Naive thymus-derived CD4-positive, alpha-beta T cell (primary cell): Measurements from ENCODE around the gene DGUOK. TPM values are rescaled to one million over a fixed set of nuclear protein-coding genes. Genes with fewer than 3 reads are reported as not detected.
A peak's percentile ranks its signal among the peaks of the same experiment; 100 is the strongest.

Experiments
- ATAC-seq: fragments of 150-1000 bp; cut with Tn5 transposase; 2 replicates; pipeline ENCODE4 v1.10.0; 2021; ENCODE audit warnings: mild to moderate bottlenecking, moderate library complexity
- CTCF ChIA-PET: fragments of 350-600 bp; sonication (Branson Sonifier 250); formaldehyde crosslinking; loops from one replicate; lab custom pipeline; 2021; ENCODE audit warnings: antibody characterized with exemption; lab: Charles Lee
- POLR2A ChIA-PET: fragments of 350-600 bp; sonication (Branson Sonifier 250); formaldehyde crosslinking; loops from one replicate; lab custom pipeline; 2021; ENCODE audit warnings: antibody characterized with exemption, inconsistent platforms; lab: Charles Lee
- DNase-seq, 9 donors: peaks; one replicate each; pipeline versions ENCODE4 v3.0.0 to v3.0.0-alpha.2; 2020 to 2022; ENCODE audit warnings: mixed read lengths in 1 of 9
- H3K27ac ChIP-seq: one replicate; pipeline ENCODE4 v1.7.0; 2013; ENCODE audit warnings: mild to moderate bottlenecking, low read depth, low read length, moderate library complexity
- H3K27me3 ChIP-seq, 2 donors: one replicate each; pipeline ENCODE4 v1.7.0; 2013; ENCODE audit warnings: low read length in 2 of 2, mild to moderate bottlenecking in 2 of 2, moderate library complexity in 2 of 2; ENCODE audit not compliant: control insufficient read depth in 2 of 2, insufficient read depth in 2 of 2
- H3K36me3 ChIP-seq, 3 experiments: 1 replicate in 2 of 3; 2 replicates in 1 of 3; pipeline ENCODE4 v1.7.0; 2013; ENCODE audit warnings: low read length in 3 of 3, mild to moderate bottlenecking in 3 of 3, moderate library complexity in 1 of 3; ENCODE audit not compliant: insufficient read depth in 3 of 3, control insufficient read depth in 2 of 3
- H3K4me1 ChIP-seq, 2 donors: one replicate each; pipeline ENCODE4 v1.7.0; 2013; ENCODE audit warnings: low read length in 2 of 2, mild to moderate bottlenecking in 2 of 2, moderate library complexity in 1 of 2; ENCODE audit not compliant: control insufficient read depth in 2 of 2, insufficient read depth in 2 of 2
- H3K4me3 ChIP-seq: 2 replicates; pipeline ENCODE4 v1.7.0; 2013; ENCODE audit warnings: mild to moderate bottlenecking, low read length
- H3K9me3 ChIP-seq, 3 experiments: 1 replicate in 2 of 3; 2 replicates in 1 of 3; pipeline ENCODE4 v1.7.0; 2013; ENCODE audit warnings: low read length in 3 of 3; ENCODE audit not compliant: control insufficient read depth in 2 of 3
- H3K27ac Mint-ChIP-seq, 9 donors: one replicate each; pipeline ENCODE4 v1.8.0; 2020 to 2022; ENCODE audit warnings: mixed read lengths in 9 of 9, mild to moderate bottlenecking in 8 of 9, moderate library complexity in 5 of 9, inconsistent platforms in 2 of 9
- H3K27me3 Mint-ChIP-seq, 5 donors: one replicate each; pipeline ENCODE4 v1.8.0; 2021 to 2022; ENCODE audit warnings: mixed read lengths in 5 of 5, mild to moderate bottlenecking in 1 of 5
- H3K36me3 Mint-ChIP-seq, 5 donors: one replicate each; pipeline ENCODE4 v1.8.0; 2020 to 2022; ENCODE audit warnings: mixed read lengths in 5 of 5, mild to moderate bottlenecking in 3 of 5, inconsistent platforms in 1 of 5
- H3K4me1 Mint-ChIP-seq, 7 donors: one replicate each; pipeline ENCODE4 v1.8.0; 2020 to 2022; ENCODE audit warnings: mixed read lengths in 7 of 7, mild to moderate bottlenecking in 3 of 7, inconsistent platforms in 1 of 7
- H3K4me3 Mint-ChIP-seq, 10 donors: one replicate each; pipeline ENCODE4 v1.8.0; 2020 to 2022; ENCODE audit warnings: mild to moderate bottlenecking in 10 of 10, mixed read lengths in 10 of 10, moderate library complexity in 6 of 10, inconsistent platforms in 2 of 10
- H3K9me3 Mint-ChIP-seq, 11 donors: one replicate each; pipeline ENCODE4 v1.8.0; 2020 to 2022; ENCODE audit warnings: mixed read lengths in 11 of 11, mild to moderate bottlenecking in 4 of 11, inconsistent platforms in 1 of 11, moderate library complexity in 1 of 11
- intact Hi-C, 2 donors: fragments of 100-400 bp; cut with micrococcal nuclease; formaldehyde crosslinking; loops; one replicate each; pipeline ENCODE4 v1.15.1; 2023
- polyA plus RNA-seq, 2 donors: library from polyadenylated mRNA; unstranded; fragments of 300-500 nt; fragmentation: Illumina TruSeq; gene quantifications; one replicate each; pipeline ENCODE4 v1.2.3, GENCODE V29; 2021
- total RNA-seq, 6 experiments: library from RNA in 5 of 6; stranded (reverse) in 5 of 6; gene quantifications; 1 replicate in 5 of 6; 2 replicates in 1 of 6; pipeline ENCODE4 v1.2.3 and lab custom pipeline; 2021 to 2026

DGUOK gene
- total and polyA plus RNA-seq, 7 experiments from 2014 or later = 43.1 to 220 (median 69.4) TPM

GRCh38 chr2:73980566-73980965 lies 53.9 kb downstream of the DGUOK start:
- H3K9me3 Mint-ChIP-seq = no peaks in the 10 kb centered on the region
- Histone ChIP-seq H3K36me3 (no peaks in the 10 kb centered on the region), H3K4me1 (peaks cover 33 to 58% of the 10 kb centered on the region in 2 donors), H3K27ac (no peak overlapping the region), H3K9me3 (no peaks in the 10 kb centered on the region), H3K4me3 (peak overlapping the region; percentile 54), H3K27me3 (no peaks in the 10 kb centered on the region)
- H3K27me3 Mint-ChIP-seq = peaks cover 0 to 28% (median 0%) of the 10 kb centered on the region in 5 donors
- H3K27ac Mint-ChIP-seq = peak overlapping the region in 7 of 9 donors; percentile 34 to 88 (median 75)
- intact Hi-C loops = loop anchor here in 1 of 2 donors (5.0 kb wide), 1 partner anchor 167 kb away; the partner anchor contains the start of gene BOLA3
- ATAC-seq (no peak), DNase-seq (no peak)
- peaks cover 0 to 3% (median 0%) of the 10 kb centered on the region in 5 donors for H3K36me3 Mint-ChIP-seq
- H3K4me1 Mint-ChIP-seq = peaks cover 55 to 85% (median 77%) of the 10 kb centered on the region in 7 donors
- CTCF ChIA-PET = interaction anchor here (0.9 kb wide), 1 partner anchor 59 kb away, joined by 3 read pairs; no protein-coding TSS in a partner anchor
- peak overlapping the region; percentile 25 to 82 (median 74) for H3K4me3 Mint-ChIP-seq
- POLR2A ChIA-PET = interaction anchor here (1.4 to 3.7 kb wide), 2 partner anchors 10 to 51 kb away, joined by 4 to 19 read pairs; no protein-coding TSS in a partner anchor

GRCh38 chr2:73981081-73982001 lies 54.7 kb downstream of the DGUOK start:
- H3K27me3 Mint-ChIP-seq = peaks cover 0 to 28% (median 0%) of the 10 kb centered on the region in 5 donors
- Histone ChIP-seq H3K27me3 (no peaks in the 10 kb centered on the region), H3K27ac (peak overlapping the region; percentile 23), H3K36me3 (no peaks in the 10 kb centered on the region), H3K9me3 (no peaks in the 10 kb centered on the region), H3K4me1 (peaks cover 38 to 62% of the 10 kb centered on the region in 2 donors), H3K4me3 (peak overlapping the region; percentile 54)
- H3K36me3 Mint-ChIP-seq = peaks cover 0 to 10% (median 0%) of the 10 kb centered on the region in 5 donors
- H3K4me1 Mint-ChIP-seq = peaks cover 58 to 85% (median 78%) of the 10 kb centered on the region in 7 donors
- peak overlapping the region; percentile 61 to 82 (median 74) for H3K4me3 Mint-ChIP-seq
- ChIA-PET POLR2A (interaction anchor here (1.4 to 3.7 kb wide), 2 partner anchors 11 to 52 kb away, joined by 4 to 19 read pairs; no protein-coding TSS in a partner anchor), CTCF (interaction anchor here (0.9 to 1.0 kb wide), 2 partner anchors 36 to 60 kb away, joined by 3 read pairs; no protein-coding TSS in a partner anchor)
- ATAC-seq = no peak
- peak overlapping the region in 7 of 9 donors; percentile 53 to 88 (median 74) for H3K27ac Mint-ChIP-seq
- intact Hi-C loops = loop anchor here in 1 of 2 donors (5.0 kb wide), 1 partner anchor 166 kb away; the partner anchor contains the start of gene BOLA3
- DNase-seq = peak in 2 of 9 donors; percentile 22 to 24
- H3K9me3 Mint-ChIP-seq = peaks cover 0 to 4% (median 0%) of the 10 kb centered on the region in 11 donors

GRCh38 chr2:73982140-73982617 lies 55.5 kb downstream of the DGUOK start:
- ChIA-PET POLR2A (interaction anchor here (0.9 kb wide), 1 partner anchor 44 kb away, joined by 5 read pairs; no protein-coding TSS in a partner anchor), CTCF (interaction anchor here (1.0 to 1.8 kb wide), 2 partner anchors 12 to 37 kb away, joined by 3 to 4 read pairs; no protein-coding TSS in a partner anchor)
- Mint-ChIP-seq H3K4me3 (peak overlapping the region in 7 of 10 donors; percentile 25 to 88 (median 69)), H3K4me1 (peaks cover 63 to 85% (median 79%) of the 10 kb centered on the region in 7 donors), H3K27me3 (peaks cover 0 to 28% (median 0%) of the 10 kb centered on the region in 5 donors), H3K9me3 (peaks cover 0 to 4% (median 0%) of the 10 kb centered on the region in 11 donors), H3K36me3 (peaks cover 0 to 16% (median 0%) of the 10 kb centered on the region in 5 donors), H3K27ac (peak overlapping the region in 7 of 9 donors; percentile 60 to 90 (median 79))
- Histone ChIP-seq H3K9me3 (no peaks in the 10 kb centered on the region), H3K4me3 (no peak overlapping the region), H3K36me3 (no peaks in the 10 kb centered on the region), H3K27ac (no peak overlapping the region), H3K4me1 (peaks cover 47 to 69% of the 10 kb centered on the region in 2 donors), H3K27me3 (no peaks in the 10 kb centered on the region)
- ATAC-seq = no peak
- intact Hi-C loops = loop anchor here in 1 of 2 donors (5.0 kb wide), 1 partner anchor 165 kb away; the partner anchor contains the start of gene BOLA3
- DNase-seq = no peak

GRCh38 chr2:73983322-73984202 lies 56.9 kb downstream of the DGUOK start:
- DNase-seq (peak in 5 of 9 donors; percentile 30 to 56 (median 33)), ATAC-seq (no peak)
- H3K27ac Mint-ChIP-seq = peak overlapping the region; percentile 78 to 96 (median 90)
- Histone ChIP-seq H3K9me3 (no peaks in the 10 kb centered on the region), H3K27ac (peak overlapping the region; percentile 76), H3K27me3 (no peaks in the 10 kb centered on the region), H3K4me1 (peaks cover 57 to 69% of the 10 kb centered on the region in 2 donors), H3K4me3 (peak overlapping the region; percentile 55), H3K36me3 (no peaks in the 10 kb centered on the region)
- H3K4me3 Mint-ChIP-seq = peak overlapping the region; percentile 70 to 91 (median 86)
- intact Hi-C loops = loop anchor here (1.0 to 5.0 kb wide), 6 partner anchors 12 to 474 kb away; partner anchors contain the start of genes BOLA3 (in 1 of the 2), DGUOK (in 1 of the 2) and MTHFD2 (in 1 of the 2)
- H3K27me3 Mint-ChIP-seq = peaks cover 0 to 28% (median 0%) of the 10 kb centered on the region in 5 donors
- peaks cover 0 to 26% (median 0%) of the 10 kb centered on the region in 5 donors for H3K36me3 Mint-ChIP-seq
- H3K9me3 Mint-ChIP-seq = peaks cover 0 to 4% (median 0%) of the 10 kb centered on the region in 11 donors
- ChIA-PET POLR2A (interaction anchor here (0.6 kb wide), 1 partner anchor 13 kb away, joined by 4 read pairs; no protein-coding TSS in a partner anchor), CTCF (interaction anchor here (1.8 kb wide), 1 partner anchor 13 kb away, joined by 4 read pairs; no protein-coding TSS in a partner anchor)
- H3K4me1 Mint-ChIP-seq = peaks cover 67 to 85% (median 82%) of the 10 kb centered on the region in 7 donors

- CTCF ChIA-PET = interaction anchor here (1.8 kb wide), 1 partner anchor 14 kb away, joined by 4 read pairs; no protein-coding TSS in a partner anchor
- DNase-seq = peak in 4 of 9 donors; percentile 18 to 67 (median 46)
Measured at GRCh38 chr2:73984203-73984921, 57.7 kb downstream of the DGUOK start, which contains the start of gene TET3. TSS of gene TET3 (plus strand) at chr2:73984910. CDS start at chr2:73986404, 1,494 bp downstream.

More at GRCh38 chr2:73984203-73984921, 57.7 kb downstream of the DGUOK start, which contains the start of gene TET3:
- peak; percentile 74 for ATAC-seq
- POLR2A ChIA-PET = interaction anchor here (0.6 to 4.1 kb wide), 2 partner anchors 14 kb away, joined by 4 to 17 read pairs; no protein-coding TSS in a partner anchor
- Mint-ChIP-seq H3K36me3 (peaks cover 0 to 28% (median 3%) of the 10 kb centered on the region in 5 donors), H3K4me1 (peaks cover 67 to 85% (median 81%) of the 10 kb centered on the region in 7 donors), H3K4me3 (peak within 1 kb of the TSS; percentile 86 to 93 (median 90)), H3K27me3 (peaks cover 0 to 28% (median 0%) of the 10 kb centered on the region in 5 donors), H3K27ac (peak within 1 kb of the TSS; percentile 87 to 96 (median 90)), H3K9me3 (peaks cover 0 to 4% (median 0%) of the 10 kb centered on the region in 11 donors)
- intact Hi-C loops = loop anchor here (1.0 to 5.0 kb wide), 6 partner anchors 13 to 473 kb away; partner anchors contain the start of genes BOLA3 (in 1 of the 2), DGUOK (in 1 of the 2) and MTHFD2 (in 1 of the 2)
- peak within 1 kb of the TSS; percentile 90 for H3K27ac ChIP-seq
- H3K9me3 ChIP-seq = no peaks in the 10 kb centered on the region
- H3K27me3 ChIP-seq = no peaks in the 10 kb centered on the region
- H3K36me3 ChIP-seq = no peaks in the 10 kb centered on the region
- peak within 1 kb of the TSS; percentile 62 for H3K4me3 ChIP-seq
- peaks cover 51 to 67% of the 10 kb centered on the region in 2 donors for H3K4me1 ChIP-seq
